K562 (cell line): Measurements from ENCODE around the gene OR2T4. TPM values are rescaled to one million over a fixed set of nuclear protein-coding genes. Genes with fewer than 3 reads are reported as not detected.

Experiments
- ATAC-seq: fragments of 200-7000 bp; cut with Tn5 transposase; 3 replicates; pipeline ENCODE4 v1.9.1; 2020; ENCODE audit warnings: moderate library complexity
- BruUV-seq: library from RNA; stranded (reverse); fragments of 400-500 nt; replicated peaks from 2 replicates; lab custom pipeline; 2021; lab: Mats Ljungman, UMichigan
- CTCF ChIA-PET: fragments of 300-600 bp; formaldehyde crosslinking; extraction: SDS; loops from one replicate; lab custom pipeline; 2021; ENCODE audit warnings: low intra/inter-chr PET ratio; lab: Yijun Ruan, JAX
- POLR2A ChIA-PET: fragments of 300-600, 350-650 bp; sonication (Branson Sonifier 250); formaldehyde crosslinking; extraction: SDS; loops from one replicate; lab custom pipeline; 2021; ENCODE audit warnings: antibody characterized with exemption, inconsistent platforms; lab: Yijun Ruan, JAX
- DNase-seq, 4 experiments: peaks; one replicate each; pipeline versions ENCODE4 v3.0.0 to v3.0.0-alpha.2; 2011 to 2018; ENCODE audit warnings: low spot score in 3 of 4, mixed read lengths in 3 of 4; ENCODE audit errors: extremely low read depth in 1 of 4
- FAIRE-seq: peaks from 2 replicates; lab custom pipeline; 2011; peaks lifted over from hg19 to GRCh38; lab: Jason Lieb, UNC
- H2AFZ ChIP-seq: 2 replicates; pipeline ENCODE4 v1.6.0; 2011; ENCODE audit warnings: low read depth, low read length, control low read depth, inconsistent platforms
- H3K27ac ChIP-seq: fragments of 200-600 bp; 3 replicates; pipeline ENCODE4 v1.8.0; 2011; ENCODE audit warnings: low read depth, mild to moderate bottlenecking, control low read depth, inconsistent platforms, low read length, moderate library complexity, mixed read lengths; ENCODE audit errors: extremely low read depth
- H3K27me3 ChIP-seq, 2 experiments: fragments of 300-600 bp in 1 of 2; 2 replicates in 1 of 2; 3 replicates in 1 of 2; pipeline versions ENCODE4 v1.6.0 to v1.8.0; 2011; ENCODE audit warnings: inconsistent platforms in 2 of 2, low read length in 2 of 2, mild to moderate bottlenecking in 1 of 2, mixed read lengths in 1 of 2, moderate library complexity in 1 of 2; ENCODE audit not compliant: control insufficient read depth in 2 of 2, insufficient read depth in 2 of 2
- H3K36me3 ChIP-seq: fragments of 300-600 bp; 3 replicates; pipeline ENCODE4 v1.8.0; 2011; ENCODE audit warnings: mild to moderate bottlenecking, low read length, inconsistent platforms; ENCODE audit not compliant: control insufficient read depth, insufficient read depth
- H3K4me1 ChIP-seq, 2 experiments: fragments of 200-600 bp in 1 of 2; replicated peaks in 1 of 2; 2 replicates in 1 of 2; 3 replicates in 1 of 2; pipeline versions ENCODE4 v1.5.1 to v1.8.0; 2011; ENCODE audit warnings: inconsistent platforms in 2 of 2, low read length in 2 of 2, mild to moderate bottlenecking in 1 of 2, mixed read lengths in 1 of 2, moderate library complexity in 1 of 2; ENCODE audit not compliant: control insufficient read depth in 2 of 2, insufficient read depth in 2 of 2
- H3K4me2 ChIP-seq: 2 replicates; pipeline ENCODE4 v1.6.1; 2011; ENCODE audit warnings: low read length, control low read depth, inconsistent platforms, mixed read lengths; ENCODE audit not compliant: insufficient read depth
- H3K4me3 ChIP-seq: fragments of 200-600 bp; sonication (generic), shearing (Covaris generic); 2 replicates; pipeline ENCODE4 v1.5.1; 2016; ENCODE audit warnings: control low read depth, inconsistent platforms
- H3K79me2 ChIP-seq: fragments of 200-600 bp; 3 replicates; pipeline ENCODE4 v1.8.0; 2011; ENCODE audit warnings: low read length, inconsistent platforms; ENCODE audit not compliant: control insufficient read depth, insufficient read depth
- H3K9ac ChIP-seq, 2 experiments: 2 replicates each; pipeline versions ENCODE4 v1.6.0 to v1.6.1; 2011; ENCODE audit warnings: low read depth in 2 of 2, low read length in 2 of 2, control low read depth in 1 of 2, inconsistent platforms in 1 of 2, mild to moderate bottlenecking in 1 of 2, mixed read lengths in 1 of 2; ENCODE audit not compliant: insufficient read depth in 1 of 2
- H3K9me1 ChIP-seq: one replicate; pipeline ENCODE4 v1.6.0; 2011; ENCODE audit warnings: inconsistent platforms, mild to moderate bottlenecking, low read length, moderate library complexity; ENCODE audit not compliant: control insufficient read depth, insufficient read depth
- H3K9me3 ChIP-seq: replicated peaks from 2 replicates; pipeline ENCODE4 v1.5.1; 2011; ENCODE audit warnings: low read depth, low read length, inconsistent platforms; ENCODE audit not compliant: control insufficient read depth, insufficient read depth
- H4K20me1 ChIP-seq: replicated peaks from 2 replicates; pipeline ENCODE4 v1.6.1; 2011; ENCODE audit warnings: low read length, inconsistent platforms, mixed read lengths; ENCODE audit not compliant: control insufficient read depth, insufficient read depth
- HDAC8 ChIP-seq: fragments of 450-650 bp; IDR thresholded peaks from 2 replicates; pipeline ENCODE4 v1.6.1; 2016; ENCODE audit warnings: mild to moderate bottlenecking, missing genetic modification characterization, moderate library complexity, missing compliant biosample characterization
- HDGF ChIP-seq: fragments of 450-650 bp; IDR thresholded peaks from 2 replicates; pipeline ENCODE4 v1.6.1; 2016
- HOXB6 ChIP-seq: fragments of 250-450 bp; sonication (Bioruptor Pico); IDR thresholded peaks from 2 replicates; pipeline ENCODE4 v1.5.1; 2022; ENCODE audit warnings: mild to moderate bottlenecking, borderline replicate concordance
- IRF2 ChIP-seq: sonication (generic); formaldehyde crosslinking; IDR thresholded peaks from 2 replicates; pipeline ENCODE4 v1.8.1; 2022; ENCODE audit warnings: mild to moderate bottlenecking, missing genetic modification reagents
- RFX5 ChIP-seq: IDR thresholded peaks from 2 replicates; pipeline ENCODE4 v1.6.1; 2011; ENCODE audit warnings: low read depth, mild to moderate bottlenecking, improper control_type of control experiment, low read length
- SAFB ChIP-seq: fragments of 200-400 bp; formaldehyde crosslinking; IDR thresholded peaks from 2 replicates; pipeline ENCODE4 v1.6.1; 2017; ENCODE audit warnings: low read depth, low read length, borderline replicate concordance
- SMARCE1 ChIP-seq: fragments of 450-650 bp; IDR thresholded peaks from 2 replicates; pipeline ENCODE4 v1.7.1; 2016; ENCODE audit warnings: mild to moderate bottlenecking
- ZFX ChIP-seq: sonication (generic); formaldehyde crosslinking; IDR thresholded peaks from 2 replicates; pipeline ENCODE4 v1.8.0; 2022; ENCODE audit warnings: mild to moderate bottlenecking, missing genetic modification reagents, moderate library complexity
- ZNF134 ChIP-seq: fragments of 250-450 bp; sonication (Bioruptor Pico); conservative IDR thresholded peaks from 2 replicates; pipeline ENCODE4 v1.4.0; 2020
- ZNF232 ChIP-seq: sonication (generic); formaldehyde crosslinking; IDR thresholded peaks from 2 replicates; pipeline ENCODE4 v1.8.0; 2022; ENCODE audit warnings: mild to moderate bottlenecking, missing genetic modification reagents
- ZNF407 ChIP-seq: fragments of 450-650 bp; IDR thresholded peaks from 2 replicates; pipeline ENCODE4 v1.6.1; 2016; ENCODE audit warnings: low read depth
- ZNF696 ChIP-seq: fragments of 250-450 bp; sonication (Bioruptor Pico); conservative IDR thresholded peaks from 2 replicates; pipeline ENCODE4 v1.4.0; 2020; ENCODE audit warnings: mild to moderate bottlenecking, moderate library complexity
- WGBS: fragments of 100-300 bp; shearing (Covaris generic); methylation state at CpG from one replicate; pipeline ENCODE4 v1.1.6; 2016; ENCODE audit warnings: low coverage, mixed read lengths; ENCODE audit not compliant: insufficient coverage; ENCODE audit errors: missing lambda C conversion rate; 5-methylcytosine and 5-hydroxymethylcytosine counted together
- in situ Hi-C: fragments of 300-500 bp; cut with MboI; formaldehyde crosslinking; loops from 4 replicates; pipeline ENCODE4 v1.15.0; 2018; ENCODE audit warnings: inconsistent platforms, mixed read lengths
- intact Hi-C: fragments of 100-400 bp; cut with micrococcal nuclease; formaldehyde crosslinking; loops from 2 replicates; pipeline ENCODE4 v1.14.2; 2022
- polyA plus RNA-seq, 8 experiments: library from polyadenylated mRNA; depleted of rRNA in 4 of 8; stranded (reverse) in 5 of 8; unstranded in 3 of 8; fragments of >200 nt; fragmentation: Nextera tagmentation in 2 of 8; fragmentation: Illumina TruSeq in 1 of 8; extraction: Ambion mirVana in 2 of 8; extraction: Trizol in 1 of 8; gene quantifications; 2 replicates each; pipeline versions ENCODE4 v1.2.1 to v1.2.3, GENCODE V29; 2011 to 2014; ENCODE audit warnings: inconsistent platforms in 1 of 8, missing spikeins in 1 of 8
- total RNA-seq, 7 experiments: library from RNA; depleted of rRNA in 6 of 7; stranded (reverse); fragments of >200 nt in 6 of 7; fragmentation: Illumina TruSeq in 2 of 7; extraction: Trizol in 2 of 7; gene quantifications; 2 replicates each; pipeline versions ENCODE4 v1.2.1 to v1.2.3, GENCODE V29; 2011 to 2021; ENCODE audit warnings: low replicate concordance in 1 of 7

Gene OR2T4
- total and polyA plus RNA-seq, 9 of the 15 experiments (the other 6 are each of a cell fraction or from before 2014, with no cell fraction given) = not detected

- Histone ChIP-seq H3K4me3 (no peak within 1 kb of the TSS), H3K36me3 (no peaks in the 10 kb centered on the region), H3K9ac (no peak within 1 kb of the TSS), H3K27ac (no peak within 1 kb of the TSS), H3K9me3 (no peaks in the 10 kb centered on the region; the same call in 1 of the 2 replicates), H4K20me1 (no peaks in the 10 kb centered on the region), H3K27me3 (no peaks in the 10 kb centered on the region), H3K79me2 (no peaks in the 10 kb centered on the region), H3K4me2 (no peak within 1 kb of the TSS), H3K9me1 (no peaks in the 10 kb centered on the region), H2AFZ (no peak within 1 kb of the TSS), H3K4me1 (no peaks in the 10 kb centered on the region)
- no peak for DNase-seq
- 3% methylated on average over 4 of the region's 4 CpGs for WGBS
- no peak for FAIRE-seq
- ATAC-seq = no peak
- BruUV-seq = no TSS peak
- TF ChIP-seq HDAC8 (no peak), ZNF232 (no peak), HOXB6 (no peak), ZNF407 (no peak), ZNF134 (CRISPR knock-in tag) (no peak), HDGF (no peak), SMARCE1 (no peak), RFX5 (no peak), ZFX (no peak), SAFB (no peak), IRF2 (CRISPR knock-in tag) (no peak), ZNF696 (no peak)
- POLR2A ChIA-PET = no interaction called here
- CTCF ChIA-PET = no interaction called here
- in situ Hi-C loops (no loop called here), intact Hi-C loops (no loop called here)
These were observed 13.0 kb upstream of the OR2T4 start, which contains the start of gene OR14C36 for GRCh38 chr1:248348475-248348874. TSS of gene OR14C36 (plus strand) at chr1:248348775. CDS start at chr1:248348775, 0 bp downstream.
